IPS-18c (cell line): Measurements from ENCODE around the gene MYPN.
"Not testable (repeated sequence)": the region's sequence is repeated elsewhere in the genome, so short reads cannot be mapped to it uniquely, and the experiment has no call there.

Source experiments
- H3K4me3 ChIP-seq: 2 replicates; pipeline ENCODE4 v1.7.0; 2013; ENCODE audit warnings: low read depth, mild to moderate bottlenecking, low read length, moderate library complexity; ENCODE audit not compliant: insufficient read depth
- H3K9me3 ChIP-seq: one replicate; pipeline ENCODE4 v1.6.1; 2013; ENCODE audit warnings: mild to moderate bottlenecking, low read length, moderate library complexity; ENCODE audit not compliant: control insufficient read depth, insufficient read depth

MYPN gene

GRCh38 chr10:68146133-68146532 is 36.8 kb downstream of the MYPN start:
- H3K4me3 ChIP-seq: no peak overlapping the region
- no peaks in the 10 kb centered on the region for H3K9me3 ChIP-seq

- Histone ChIP-seq H3K4me3 (no peak overlapping the region), H3K9me3 (no peaks in the 10 kb centered on the region)
Measured at GRCh38 chr10:68151453-68151852, 42.2 kb downstream of the MYPN start.

DNA sequence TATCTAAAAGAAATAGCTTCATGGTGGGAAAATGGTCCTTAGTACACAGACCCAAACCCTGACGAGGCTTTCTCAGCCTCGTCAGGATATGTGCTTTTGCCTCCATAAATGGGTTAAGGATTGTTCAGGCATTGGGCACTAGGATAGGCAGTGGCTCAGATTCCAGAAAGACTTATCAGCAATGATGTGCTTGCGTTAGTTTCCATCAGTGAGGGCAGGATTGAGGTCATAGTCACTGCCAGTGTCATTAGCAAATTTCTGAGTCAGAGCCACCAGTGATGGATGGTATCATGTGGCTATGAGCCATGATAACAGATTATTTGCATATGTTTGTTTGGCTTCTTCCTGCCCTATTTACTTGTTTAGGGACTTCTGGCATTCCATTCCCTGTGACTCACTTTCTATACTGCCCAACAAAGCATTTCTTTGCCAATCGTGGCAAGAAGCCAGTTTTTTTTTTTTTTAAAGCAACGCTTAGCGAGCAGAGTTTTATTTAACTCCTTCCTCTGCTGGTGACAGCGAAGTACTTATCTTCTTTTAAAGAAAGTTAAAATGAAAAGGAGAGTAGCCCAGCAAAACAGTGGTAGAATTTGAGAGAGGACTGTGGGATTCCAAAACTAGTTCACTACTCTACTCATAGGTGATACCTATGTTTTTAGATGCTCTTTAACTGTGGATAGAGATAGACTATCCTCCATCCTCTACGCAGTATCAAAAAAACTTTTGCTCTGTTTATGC is 44.4 kb downstream of the MYPN start:
- H3K9me3 ChIP-seq: no peaks in the 10 kb centered on the region
- no peak overlapping the region for H3K4me3 ChIP-seq

DNA sequence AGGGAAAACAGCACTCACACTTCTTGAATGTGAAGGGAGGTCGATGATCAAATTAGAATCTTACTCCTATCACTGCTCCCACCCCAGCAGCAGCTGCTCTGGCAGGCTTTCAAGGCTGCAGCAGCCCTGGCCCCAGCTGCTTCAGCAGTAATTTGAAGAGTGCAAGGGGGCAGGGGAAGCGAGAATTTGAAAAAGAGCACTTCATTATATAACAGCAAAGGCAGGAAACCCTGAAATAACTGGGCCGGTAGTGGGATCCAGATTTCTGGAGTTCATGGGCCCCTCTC is 44.9 kb downstream of the MYPN start:
- H3K4me3 ChIP-seq: no peak overlapping the region
- H3K9me3 ChIP-seq: no peaks in the 10 kb centered on the region

DNA sequence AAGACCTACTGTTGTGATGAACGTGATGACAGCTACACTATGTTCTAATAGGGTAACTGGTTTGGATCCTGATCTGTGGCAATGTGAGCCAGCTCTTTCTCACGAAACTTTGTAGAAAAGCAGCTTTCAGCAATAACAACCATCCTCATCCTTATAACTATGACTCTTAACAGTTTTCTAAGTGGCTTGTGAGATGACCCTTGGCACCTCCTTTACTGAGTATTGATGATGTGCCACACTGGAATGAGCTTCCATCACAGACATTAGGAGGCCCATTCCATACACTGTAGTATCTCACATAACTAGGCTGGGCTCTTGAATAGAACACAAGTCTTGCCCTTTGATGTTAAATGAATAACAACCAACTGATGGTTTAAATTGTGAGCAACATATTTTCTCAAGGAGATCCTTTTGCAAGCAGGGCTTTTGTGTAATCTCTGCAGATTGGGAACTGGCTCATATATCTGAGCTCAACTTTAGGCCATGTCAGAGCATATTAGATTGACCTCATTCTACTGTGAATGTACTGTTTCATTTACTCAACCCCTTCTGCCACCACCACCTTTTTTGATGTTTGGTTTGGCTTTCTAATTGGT is 46.4 kb downstream of the MYPN start:
- no peak overlapping the region for H3K4me3 ChIP-seq
- no peaks in the 10 kb centered on the region for H3K9me3 ChIP-seq

DNA sequence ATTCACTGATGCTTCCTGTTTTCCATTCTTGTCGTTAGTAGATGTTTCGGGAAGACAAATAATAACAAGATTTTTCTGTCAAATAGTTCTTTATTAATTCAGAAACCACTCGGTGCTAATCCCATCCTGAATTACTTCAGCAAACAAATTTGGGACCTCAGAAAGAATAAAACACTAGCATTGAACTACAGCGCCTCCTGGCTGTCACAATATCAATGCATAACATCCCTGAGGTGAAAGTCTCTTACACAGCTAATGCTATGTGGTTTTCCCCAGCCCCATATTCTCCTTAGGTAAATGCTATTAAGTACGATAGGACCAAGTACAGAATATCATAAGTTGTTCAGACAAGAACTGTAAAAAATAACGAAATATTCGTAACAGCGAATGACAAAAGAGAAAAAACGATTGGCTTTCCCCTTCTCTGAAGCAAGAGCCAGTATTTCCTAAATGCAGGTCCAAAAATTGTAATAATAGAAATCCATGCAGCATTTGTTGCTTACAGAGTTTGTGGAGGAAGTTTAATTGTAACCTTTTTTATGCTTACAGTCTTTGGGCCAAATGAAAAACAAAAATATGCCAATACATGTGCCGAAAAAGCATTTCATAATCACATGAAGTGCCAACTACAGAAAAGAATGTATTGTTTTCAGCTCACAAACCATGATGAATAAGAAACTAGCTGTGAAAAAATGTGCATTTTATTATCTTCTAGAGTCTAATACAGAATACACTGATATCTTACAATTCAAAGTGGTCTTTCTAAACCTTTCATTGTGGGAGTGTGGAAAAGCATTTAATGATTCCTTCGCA is 47.3 kb downstream of the MYPN start:
- Histone ChIP-seq H3K9me3 (no peaks in the 10 kb centered on the region), H3K4me3 (no peak overlapping the region)

- H3K9me3 ChIP-seq, H3K4me3 ChIP-seq: not testable (repeated sequence)
Measured at GRCh38 chr10:68157522-68157921, 48.2 kb downstream of the MYPN start.

- no peak overlapping the region for H3K4me3 ChIP-seq
Measured at GRCh38 chr10:68158031-68158430, 48.7 kb downstream of the MYPN start.

DNA sequence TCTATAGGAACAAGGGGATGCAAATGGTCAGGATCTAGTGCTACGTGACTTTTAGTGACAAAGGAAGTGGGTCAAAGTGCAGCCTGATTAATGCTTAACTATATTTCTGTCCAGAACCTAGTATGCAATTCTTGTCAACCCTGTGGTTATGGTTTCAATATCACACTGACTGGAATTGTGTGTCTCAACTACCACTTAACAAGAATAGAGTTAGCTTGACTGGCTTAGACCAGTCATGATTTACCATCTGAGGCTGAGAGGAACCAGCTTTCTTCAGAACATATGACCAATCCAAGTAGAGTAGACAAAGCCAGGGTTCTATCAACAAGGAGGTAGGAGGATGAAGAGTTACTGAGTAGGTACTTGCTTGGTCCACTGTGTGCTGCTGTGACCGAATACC is 54.4 kb downstream of the MYPN start:
- no peak overlapping the region for H3K4me3 ChIP-seq
- H3K9me3 ChIP-seq: no peaks in the 10 kb centered on the region

More at GRCh38 chr10:68158031-68158430, 48.7 kb downstream of the MYPN start:
- H3K9me3 ChIP-seq: no peaks in the 10 kb centered on the region

GRCh38 chr10:68165643-68166042 is 56.4 kb downstream of the MYPN start:
- Histone ChIP-seq H3K9me3 (no peaks in the 10 kb centered on the region), H3K4me3 (no peak overlapping the region)

GRCh38 chr10:68166871-68167585 is 57.7 kb downstream of the MYPN start:
- no peaks in the 10 kb centered on the region for H3K9me3 ChIP-seq
- no peak overlapping the region for H3K4me3 ChIP-seq

DNA sequence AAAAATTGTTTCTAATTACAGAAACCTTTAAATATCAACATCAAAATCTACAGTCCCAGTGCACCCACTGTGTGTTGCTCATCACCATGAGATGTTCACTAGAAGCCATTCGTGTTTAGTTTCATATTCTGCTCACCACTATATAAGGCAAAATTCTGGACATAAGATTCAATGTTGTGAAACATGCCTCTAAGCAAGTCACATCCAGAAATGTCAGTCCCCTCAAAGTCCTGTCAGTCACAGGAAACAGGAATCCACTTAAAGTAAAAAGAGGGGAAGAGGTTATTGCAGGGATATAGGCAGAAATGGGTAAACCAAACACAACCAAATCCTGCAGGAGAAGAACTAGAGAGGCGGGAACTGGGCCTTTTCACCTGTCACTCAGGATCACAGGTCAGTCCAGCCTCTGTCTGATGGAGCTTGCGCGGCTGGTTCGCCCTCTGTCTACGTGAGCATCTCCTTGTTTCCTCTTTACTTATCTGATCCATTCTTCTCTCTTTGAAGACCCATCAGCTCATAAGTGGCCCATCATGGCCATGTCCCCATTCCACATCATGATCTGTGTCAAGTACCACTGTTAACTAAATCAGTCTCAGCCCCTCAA is 58.4 kb downstream of the MYPN start:
- Histone ChIP-seq H3K4me3 (no peak overlapping the region), H3K9me3 (no peaks in the 10 kb centered on the region)

GRCh38 chr10:68171539-68172080 is 62.3 kb downstream of the MYPN start:
- no peaks in the 10 kb centered on the region for H3K9me3 ChIP-seq
- H3K4me3 ChIP-seq: no peak overlapping the region

- no peak overlapping the region for H3K4me3 ChIP-seq
- no peaks in the 10 kb centered on the region for H3K9me3 ChIP-seq
Measured at GRCh38 chr10:68172324-68172723, 63.0 kb downstream of the MYPN start.

- H3K4me3 ChIP-seq: no peak overlapping the region
Measured at GRCh38 chr10:68175949-68176348, 66.7 kb downstream of the MYPN start.

GRCh38 chr10:68176797-68177196 is 67.5 kb downstream of the MYPN start:
- H3K4me3 ChIP-seq: no peak overlapping the region
- H3K9me3 ChIP-seq: no peaks in the 10 kb centered on the region

More at GRCh38 chr10:68175949-68176348, 66.7 kb downstream of the MYPN start:
- no peaks in the 10 kb centered on the region for H3K9me3 ChIP-seq

- no peak overlapping the region for H3K4me3 ChIP-seq
- H3K9me3 ChIP-seq: no peaks in the 10 kb centered on the region
Measured at GRCh38 chr10:68178592-68178991, 69.3 kb downstream of the MYPN start.
